Fibroblast of lung (primary cell): ENCODE data around the gene ZBTB7B.

ENCODE experiments used
- CTCF ChIP-seq, 2 donors: IDR thresholded peaks in 1 of 2; conservative IDR thresholded peaks in 1 of 2; 1 replicate in 1 of 2; 2 replicates in 1 of 2; pipeline ENCODE4 v1.5.1; 2011 to 2012; ENCODE audit warnings: low read length in 2 of 2, control low read depth in 1 of 2, inconsistent platforms in 1 of 2, low read depth in 1 of 2, mild to moderate bottlenecking in 1 of 2
- EZH2 ChIP-seq: IDR thresholded peaks from 2 replicates; pipeline ENCODE4 v1.5.1; 2012; ENCODE audit warnings: low read length, control low read depth, mild to moderate bottlenecking; ENCODE audit errors: missing control alignments

GRCh38 chr1:155053531-155054105 is 51.0 kb downstream of the ZBTB7B start:
- TF ChIP-seq CTCF (conservative IDR thresholded peaks at IDR 0.05 in 1 of 2, IDR thresholded peaks at IDR 0.05 in 1 of 2; ENCODE audit: low read depth in 1 of 2, low read length in 2 of 2): no peak
- TF ChIP-seq EZH2: no peak
